ENCODE measurements around the gene SLCO2A1. TPM values are rescaled to one million over a fixed set of nuclear protein-coding genes. Genes with fewer than 3 reads are reported as not detected.

The SLCO2A1 gene
- total RNA-seq, 4 donors from 2014 or later, result 3.3 to 18.9 (median 6.0) TPM

GRCh38 chr3:133987948-133988484, 41.7 kb downstream of the SLCO2A1 start:
- H3K27me3 ChIP-seq, result no peaks in the 10 kb centered on the region
- H3K27ac ChIP-seq, result no peak overlapping the region
- DNase-seq, result no peak
- TF ChIP-seq CTCF (IDR thresholded peaks at IDR 0.05) (no peak), POLR2A (IDR thresholded peaks at IDR 0.05) (no peak)
- no peak overlapping the region for H3K4me3 ChIP-seq
- H3K9me3 ChIP-seq, result no peaks in the 10 kb centered on the region
- WGBS, 2 donors, result 88 to 94% methylated on average over 2 of the region's 2 CpGs
- intact Hi-C loops (cut with DNase I), result no loop called here
- no peaks in the 10 kb centered on the region for H3K36me3 ChIP-seq
- H3K4me1 ChIP-seq, result peaks cover 0 to 55% (median 10%) of the 10 kb centered on the region in 3 donors

- intact Hi-C loops (cut with DNase I), result no loop called here
- H3K36me3 ChIP-seq, result no peaks in the 10 kb centered on the region
- no peaks in the 10 kb centered on the region for H3K9me3 ChIP-seq
- H3K4me1 ChIP-seq, result peaks cover 0 to 46% (median 10%) of the 10 kb centered on the region in 3 donors
- no peaks in the 10 kb centered on the region for H3K27me3 ChIP-seq
- TF ChIP-seq POLR2A (IDR thresholded peaks at IDR 0.05) (no peak), CTCF (IDR thresholded peaks at IDR 0.05) (no peak)
- no peak overlapping the region for H3K27ac ChIP-seq
- no peak overlapping the region for H3K4me3 ChIP-seq
- no peak for DNase-seq
- WGBS, 2 donors, result 59 to 67% methylated on average over 7 to 8 of the region's 8 CpGs
Observed at GRCh38 chr3:133987136-133987535, 42.6 kb downstream of the SLCO2A1 start.

GRCh38 chr3:133986311-133986710, 43.4 kb downstream of the SLCO2A1 start:
- no peak for DNase-seq
- intact Hi-C loops (cut with DNase I), result no loop called here
- no peak for TF ChIP-seq POLR2A (IDR thresholded peaks at IDR 0.05)
- no peak for TF ChIP-seq CTCF (IDR thresholded peaks at IDR 0.05)

GRCh38 chr3:133984975-133985374, 44.8 kb downstream of the SLCO2A1 start:
- H3K4me1 ChIP-seq, result peaks cover 0 to 26% (median 0%) of the 10 kb centered on the region in 3 donors
- WGBS, 2 donors, result 73 to 88% methylated on average over 7 of the region's 7 CpGs
- no peaks in the 10 kb centered on the region for H3K9me3 ChIP-seq
- no peak for TF ChIP-seq POLR2A (IDR thresholded peaks at IDR 0.05)
- no peak for TF ChIP-seq CTCF (IDR thresholded peaks at IDR 0.05)
- no peak overlapping the region for H3K27ac ChIP-seq
- intact Hi-C loops (cut with DNase I), result no loop called here
- no peak overlapping the region for H3K4me3 ChIP-seq
- H3K36me3 ChIP-seq, result no peaks in the 10 kb centered on the region
- no peak for DNase-seq
- H3K27me3 ChIP-seq, result no peaks in the 10 kb centered on the region

More at GRCh38 chr3:133986311-133986710, 43.4 kb downstream of the SLCO2A1 start:
- H3K27me3 ChIP-seq, result no peaks in the 10 kb centered on the region
- H3K27ac ChIP-seq, result no peak overlapping the region
- 46 to 47% methylated on average over 6 of the region's 6 CpGs for WGBS, 2 donors
- no peaks in the 10 kb centered on the region for H3K9me3 ChIP-seq
- H3K36me3 ChIP-seq, result no peaks in the 10 kb centered on the region
- no peak overlapping the region for H3K4me3 ChIP-seq
- peaks cover 0 to 38% (median 4%) of the 10 kb centered on the region in 3 donors for H3K4me1 ChIP-seq

GRCh38 chr3:133983576-133984560, 45.9 kb downstream of the SLCO2A1 start:
- Histone ChIP-seq H3K36me3 (no peaks in the 10 kb centered on the region), H3K4me1 (peaks cover 0 to 15% (median 0%) of the 10 kb centered on the region in 3 donors), H3K27me3 (no peaks in the 10 kb centered on the region), H3K27ac (no peak overlapping the region), H3K9me3 (no peaks in the 10 kb centered on the region), H3K4me3 (no peak overlapping the region)
- TF ChIP-seq CTCF (IDR thresholded peaks at IDR 0.05), result no peak
- TF ChIP-seq POLR2A (IDR thresholded peaks at IDR 0.05), result no peak
- 88% methylated on average over 6 to 9 of the region's 9 CpGs for WGBS, 2 donors
- DNase-seq, result no peak
- intact Hi-C loops (cut with DNase I), result no loop called here
